ENCODE measurements around the gene ADAMTS15.

Gene ADAMTS15

DNA sequence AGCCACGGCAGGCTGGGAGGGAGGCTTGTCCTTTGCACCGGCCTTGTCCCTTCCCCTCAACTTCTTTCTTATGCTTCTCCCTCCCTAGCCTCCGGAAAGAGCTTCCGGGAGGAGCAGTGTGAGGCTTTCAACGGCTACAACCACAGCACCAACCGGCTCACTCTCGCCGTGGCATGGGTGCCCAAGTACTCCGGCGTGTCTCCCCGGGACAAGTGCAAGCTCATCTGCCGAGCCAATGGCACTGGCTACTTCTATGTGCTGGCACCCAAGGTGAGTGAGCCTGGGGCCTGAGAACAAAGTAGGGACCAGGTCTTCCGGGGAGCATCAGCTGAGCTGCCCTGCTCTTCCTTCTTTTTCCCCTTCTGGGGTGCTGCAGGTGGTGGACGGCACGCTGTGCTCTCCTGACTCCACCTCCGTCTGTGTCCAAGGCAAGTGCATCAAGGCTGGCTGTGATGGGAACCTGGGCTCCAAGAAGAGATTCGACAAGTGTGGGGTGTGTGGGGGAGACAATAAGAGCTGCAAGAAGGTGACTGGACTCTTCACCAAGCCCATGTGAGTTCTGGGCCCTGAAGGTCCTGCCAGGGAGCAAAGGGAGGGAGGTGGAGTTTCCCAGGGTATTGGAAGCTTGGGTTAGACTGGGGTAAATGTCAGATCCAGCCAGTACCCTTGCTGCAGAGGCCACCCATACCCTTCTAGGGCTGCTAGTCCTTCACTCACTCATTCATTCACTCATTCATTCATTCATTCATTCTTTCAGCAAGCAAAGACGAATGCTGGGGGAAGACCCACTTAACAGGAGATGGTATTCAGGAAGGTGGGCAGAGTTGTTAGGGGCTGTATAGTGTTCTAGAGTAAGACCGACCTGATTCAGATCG lies 22.6 kb downstream of the ADAMTS15 start:
- DNase-seq = no peak
- TF ChIP-seq POLR2A (IDR thresholded peaks at IDR 0.05; ENCODE audit: low read length) = no peak

DNA sequence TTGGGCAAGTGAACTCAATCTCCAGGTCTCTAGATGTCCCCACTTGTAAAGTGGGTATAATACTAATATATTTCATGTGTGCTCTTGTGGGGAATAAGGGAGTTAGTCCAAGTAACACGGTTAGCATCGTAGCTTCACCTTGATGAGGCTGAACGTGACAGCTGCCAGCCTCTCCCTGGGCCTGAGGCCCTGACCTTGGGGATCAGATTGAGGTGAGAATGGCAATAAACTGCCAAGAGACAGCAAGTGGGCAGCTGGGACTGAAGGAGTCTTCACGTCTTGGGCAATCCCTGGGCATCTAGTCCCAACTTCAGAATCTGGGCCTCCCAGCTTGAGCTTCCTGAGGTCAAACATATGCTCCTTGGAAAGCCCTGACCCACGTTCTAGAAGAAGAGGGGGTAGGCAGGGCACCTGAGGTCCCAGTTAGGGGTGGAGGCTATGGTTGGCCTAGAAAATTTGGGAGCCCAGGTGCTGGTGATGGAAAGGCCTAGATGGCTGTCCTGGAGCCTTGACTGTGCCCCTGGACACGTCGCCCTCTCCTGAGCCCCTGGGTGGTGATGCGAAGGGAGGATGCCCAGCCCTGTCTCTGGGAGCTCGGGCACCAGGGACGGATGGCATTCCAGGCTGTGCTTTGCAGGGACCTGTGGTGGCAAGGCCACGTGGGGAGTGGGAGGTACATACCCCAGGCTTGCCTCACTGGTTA lies 23.4 kb downstream of the ADAMTS15 start:
- no peak for TF ChIP-seq GATA1 (IDR thresholded peaks at IDR 0.05; ENCODE audit: low read depth, low read length)
- TF ChIP-seq POLR2A (IDR thresholded peaks at IDR 0.05; ENCODE audit: low read length) = no peak

DNA sequence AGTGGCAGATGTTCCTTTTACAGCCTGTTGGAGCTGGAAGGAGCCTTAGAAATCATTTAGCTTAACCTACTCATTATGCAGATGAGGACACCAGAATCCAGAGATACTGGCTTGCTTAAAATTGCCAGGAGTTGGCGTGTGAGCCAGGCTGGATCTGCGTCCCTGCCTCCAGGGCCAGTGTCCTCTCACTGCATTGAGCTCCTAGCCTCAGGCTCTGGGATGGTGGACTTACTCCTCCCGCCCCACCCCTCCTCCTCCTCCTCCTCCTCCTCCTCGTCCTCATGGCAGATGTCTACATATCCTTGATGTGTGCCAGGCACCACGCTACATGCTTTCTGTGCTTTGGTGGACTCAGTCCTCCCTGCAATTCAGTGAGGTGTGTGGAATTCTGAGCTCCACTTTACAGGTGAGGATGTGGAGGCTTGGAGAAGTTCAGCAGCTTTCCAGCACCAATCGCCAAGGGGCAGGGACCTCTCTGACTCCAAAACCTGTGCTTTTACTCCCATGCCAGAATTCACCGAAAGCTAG lies 24.1 kb downstream of the ADAMTS15 start:
- TF ChIP-seq POLR2A (IDR thresholded peaks at IDR 0.05; ENCODE audit: low read length) (no peak), GATA1 (IDR thresholded peaks at IDR 0.05; ENCODE audit: low read depth, low read length) (no peak)
- no peak for DNase-seq

More for the DNA sequence above, 23.4 kb downstream of the ADAMTS15 start:
- no peak for DNase-seq

DNA sequence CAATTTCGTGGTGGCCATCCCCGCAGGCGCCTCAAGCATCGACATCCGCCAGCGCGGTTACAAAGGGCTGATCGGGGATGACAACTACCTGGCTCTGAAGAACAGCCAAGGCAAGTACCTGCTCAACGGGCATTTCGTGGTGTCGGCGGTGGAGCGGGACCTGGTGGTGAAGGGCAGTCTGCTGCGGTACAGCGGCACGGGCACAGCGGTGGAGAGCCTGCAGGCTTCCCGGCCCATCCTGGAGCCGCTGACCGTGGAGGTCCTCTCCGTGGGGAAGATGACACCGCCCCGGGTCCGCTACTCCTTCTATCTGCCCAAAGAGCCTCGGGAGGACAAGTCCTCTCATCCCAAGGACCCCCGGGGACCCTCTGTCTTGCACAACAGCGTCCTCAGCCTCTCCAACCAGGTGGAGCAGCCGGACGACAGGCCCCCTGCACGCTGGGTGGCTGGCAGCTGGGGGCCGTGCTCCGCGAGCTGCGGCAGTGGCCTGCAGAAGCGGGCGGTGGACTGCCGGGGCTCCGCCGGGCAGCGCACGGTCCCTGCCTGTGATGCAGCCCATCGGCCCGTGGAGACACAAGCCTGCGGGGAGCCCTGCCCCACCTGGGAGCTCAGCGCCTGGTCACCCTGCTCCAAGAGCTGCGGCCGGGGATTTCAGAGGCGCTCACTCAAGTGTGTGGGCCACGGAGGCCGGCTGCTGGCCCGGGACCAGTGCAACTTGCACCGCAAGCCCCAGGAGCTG lies 24.8 kb downstream of the ADAMTS15 start:
- TF ChIP-seq GATA1 (IDR thresholded peaks at IDR 0.05; ENCODE audit: low read depth, low read length) (no peak), POLR2A (IDR thresholded peaks at IDR 0.05; ENCODE audit: low read length) (no peak)
- no peak for DNase-seq

DNA sequence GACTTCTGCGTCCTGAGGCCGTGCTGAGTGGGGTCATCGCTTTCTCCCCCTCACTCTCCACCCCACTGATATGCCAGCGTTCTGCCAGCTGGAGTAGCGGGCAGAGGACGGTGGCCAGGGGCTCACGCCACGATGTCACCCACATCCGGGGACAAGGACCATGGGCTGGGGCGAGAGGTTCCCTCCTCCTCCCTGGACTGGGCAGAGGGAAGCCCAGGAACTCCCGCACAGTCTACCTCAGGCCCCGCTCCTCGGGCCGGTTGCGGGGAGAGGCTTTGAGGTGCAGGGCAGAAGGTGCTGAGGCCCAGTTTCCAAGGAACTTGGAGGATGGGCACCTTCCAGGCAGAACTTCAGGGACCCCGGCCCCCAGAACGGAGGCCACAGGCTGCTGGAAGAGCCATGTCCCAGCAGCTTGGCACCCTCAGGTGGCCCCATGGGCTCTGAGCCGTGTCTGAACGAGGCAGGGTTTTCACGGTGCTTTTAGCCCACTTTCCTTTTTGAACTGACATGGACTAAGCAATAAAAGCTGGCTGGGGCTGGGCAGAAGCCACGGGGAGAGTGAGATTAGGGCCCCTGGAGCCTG lies 25.4 kb downstream of the ADAMTS15 start:
- TF ChIP-seq POLR2A (IDR thresholded peaks at IDR 0.05; ENCODE audit: low read length) (no peak), GATA1 (IDR thresholded peaks at IDR 0.05; ENCODE audit: low read depth, low read length) (no peak)
- DNase-seq = no peak

DNA sequence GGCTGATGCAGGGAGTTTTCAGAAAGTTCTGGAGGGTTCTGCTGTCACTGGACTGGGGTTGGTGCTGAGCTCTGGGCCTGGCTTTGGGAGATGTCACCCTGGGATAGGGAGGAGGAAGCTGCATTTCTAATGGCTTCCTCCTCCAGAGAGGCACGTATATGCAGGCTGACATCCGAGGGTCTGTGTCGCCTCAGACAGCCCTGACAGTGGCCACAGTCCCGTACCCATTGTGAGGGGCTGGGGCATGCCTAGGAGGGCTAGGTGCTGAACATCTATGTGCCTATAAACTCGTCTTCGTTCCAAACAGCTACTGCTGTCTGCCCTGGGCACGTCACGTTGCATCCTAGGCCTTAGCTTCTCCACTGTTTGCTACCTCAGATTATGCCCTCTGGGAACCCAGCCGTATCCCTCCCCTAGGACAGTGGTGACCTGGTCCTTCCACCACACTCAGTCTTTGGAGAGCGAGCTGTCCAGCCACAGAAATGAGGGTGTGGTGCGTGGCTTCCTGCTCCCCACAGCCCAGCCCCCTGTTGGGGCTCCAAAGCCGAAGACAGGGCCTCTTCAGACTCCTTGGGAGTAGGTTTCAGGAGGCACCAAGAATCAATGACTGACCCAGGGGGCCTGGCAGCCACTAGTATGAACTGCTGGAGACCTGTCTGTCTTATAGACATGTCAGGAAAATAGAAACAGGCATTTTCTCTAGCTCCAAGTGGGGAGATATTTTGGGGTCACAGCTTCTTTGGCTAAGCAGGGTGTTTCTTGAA lies 26.4 kb downstream of the ADAMTS15 start:
- TF ChIP-seq GATA1 (IDR thresholded peaks at IDR 0.05; ENCODE audit: low read depth, low read length) (no peak), POLR2A (IDR thresholded peaks at IDR 0.05; ENCODE audit: low read length) (no peak)
- DNase-seq = no peak

DNA sequence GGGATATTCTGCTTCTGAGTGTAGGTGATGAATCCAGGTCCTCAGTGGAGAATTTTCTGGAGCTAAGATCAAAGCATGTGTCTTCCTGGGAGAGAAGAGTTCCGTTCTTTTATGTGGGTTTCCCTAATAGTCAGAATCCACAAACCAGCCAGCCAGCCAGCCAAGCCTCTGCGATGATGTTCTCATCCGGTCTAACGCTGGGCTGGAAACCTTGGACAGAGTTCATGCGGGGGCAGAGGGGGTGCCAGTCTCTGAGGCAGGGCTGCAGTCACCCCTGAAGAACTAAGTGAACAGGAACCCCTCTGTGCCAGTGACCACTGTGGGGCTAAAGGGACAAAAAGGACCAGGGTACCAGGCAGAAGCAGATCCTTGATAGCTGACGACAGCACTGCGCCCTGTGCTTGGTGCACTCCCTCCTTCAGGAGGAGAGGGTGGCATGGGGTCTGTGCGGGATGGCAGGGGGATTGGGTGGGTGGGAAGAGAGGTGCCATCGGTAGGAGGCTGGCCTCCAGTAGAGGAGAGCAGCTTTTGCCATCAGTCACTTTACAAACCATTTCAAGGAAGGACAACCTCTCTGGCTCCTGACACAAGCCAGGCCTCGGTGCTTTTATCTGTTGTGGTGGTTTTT lies 27.1 kb downstream of the ADAMTS15 start:
- TF ChIP-seq POLR2A (IDR thresholded peaks at IDR 0.05; ENCODE audit: low read length) = no peak
- no peak for DNase-seq

DNA sequence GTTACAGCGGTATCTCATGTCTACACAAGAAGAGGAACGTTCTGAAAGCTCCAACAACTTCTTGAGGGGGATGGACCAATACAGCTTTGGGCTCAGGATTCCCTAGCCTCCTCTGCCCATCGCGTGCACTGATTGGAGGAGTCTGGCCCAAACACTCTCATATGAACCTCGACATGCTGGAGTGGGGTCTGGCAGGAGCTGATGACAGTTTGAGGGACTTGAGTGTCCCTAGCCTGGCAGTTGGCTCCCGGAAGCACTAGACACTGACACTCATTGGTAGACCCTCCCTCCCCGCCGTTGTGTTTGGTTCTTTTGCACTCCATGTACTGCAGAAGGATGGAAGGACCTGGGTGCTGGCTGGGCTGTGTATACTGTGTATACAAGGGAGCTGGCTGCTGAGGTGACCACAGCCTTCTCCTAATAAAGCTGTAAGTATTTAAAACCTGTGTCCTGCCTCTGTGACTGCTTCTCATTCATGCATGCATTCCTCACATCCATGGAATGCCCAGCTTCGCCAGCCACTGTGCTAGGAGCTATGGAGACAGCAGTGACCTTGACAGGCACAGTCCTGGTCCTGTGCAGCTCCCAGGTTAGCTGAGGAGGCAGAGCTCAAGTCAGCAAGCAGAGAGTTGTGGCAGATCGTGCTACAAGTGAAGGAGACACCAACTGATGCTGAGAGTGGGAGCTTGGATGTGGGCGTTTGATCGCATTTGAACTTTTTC lies 27.9 kb downstream of the ADAMTS15 start:
- no peak for DNase-seq
- TF ChIP-seq GATA1 (IDR thresholded peaks at IDR 0.05; ENCODE audit: low read depth, low read length) (no peak), POLR2A (IDR thresholded peaks at IDR 0.05; ENCODE audit: low read length) (no peak)

DNA sequence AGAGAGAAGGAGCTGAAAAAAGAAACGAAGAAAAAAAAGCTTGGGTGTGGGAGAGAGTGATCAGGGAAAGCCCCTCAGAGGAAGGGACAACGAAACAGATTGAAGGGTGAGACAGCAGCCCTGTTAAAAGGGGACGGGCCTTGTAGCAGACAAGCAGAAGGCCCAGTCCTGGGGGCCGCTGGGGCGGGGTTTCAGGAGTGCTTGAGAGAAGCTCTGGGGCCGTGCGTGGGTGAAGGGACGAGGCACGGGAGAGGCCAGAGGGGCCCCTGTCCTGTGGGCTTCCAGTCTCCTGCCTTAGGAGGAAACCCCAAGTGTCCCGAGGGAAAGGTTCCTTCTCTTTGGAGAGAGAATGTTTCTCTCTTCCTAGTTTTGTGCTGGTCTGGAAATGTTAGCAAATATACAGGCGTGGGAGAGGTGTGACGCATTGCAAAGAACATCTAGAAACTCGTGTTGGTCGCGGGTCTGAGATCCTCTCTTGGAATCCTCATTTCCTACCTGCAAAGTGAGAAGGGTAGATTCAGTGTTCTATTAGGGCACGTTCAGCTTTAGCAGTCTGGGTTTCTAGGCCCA lies 28.6 kb downstream of the ADAMTS15 start:
- no peak for TF ChIP-seq POLR2A (IDR thresholded peaks at IDR 0.05; ENCODE audit: low read length)
- TF ChIP-seq GATA1 (IDR thresholded peaks at IDR 0.05; ENCODE audit: low read depth, low read length) = no peak
- DNase-seq = no peak

DNA sequence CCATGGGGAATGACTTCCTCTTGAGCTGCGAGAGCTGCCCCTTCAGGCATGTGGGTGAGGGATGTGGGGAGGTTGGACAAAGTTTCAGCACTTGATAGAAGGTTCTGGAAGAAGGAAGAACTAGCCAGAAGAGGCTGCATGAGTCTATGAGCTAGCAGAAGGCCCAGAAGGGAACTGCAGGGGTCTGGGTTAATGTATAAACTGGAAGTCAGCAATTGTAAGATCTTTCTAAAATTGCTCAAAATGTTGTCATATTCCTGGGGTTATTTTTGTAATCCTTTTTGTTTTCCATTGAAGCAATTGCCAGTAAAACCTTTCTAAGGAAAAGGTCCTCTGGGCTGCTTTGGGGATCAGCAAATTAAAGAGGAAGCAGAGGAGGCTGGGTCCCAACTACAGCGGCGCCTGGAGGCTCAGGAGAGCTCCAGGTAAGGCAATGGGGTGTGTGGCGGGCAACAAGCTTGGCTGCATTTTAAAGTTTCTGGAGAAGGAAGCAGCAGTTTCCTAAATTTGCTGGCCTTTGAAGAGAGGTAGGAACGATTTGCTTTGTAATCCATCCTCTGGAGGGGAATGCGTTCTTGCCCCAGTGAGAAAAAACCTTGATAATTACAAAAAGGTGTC lies 29.2 kb downstream of the ADAMTS15 start:
- TF ChIP-seq GATA1 (IDR thresholded peaks at IDR 0.05; ENCODE audit: low read depth, low read length) (no peak), POLR2A (IDR thresholded peaks at IDR 0.05; ENCODE audit: low read length) (no peak)
- no peak for DNase-seq

DNA sequence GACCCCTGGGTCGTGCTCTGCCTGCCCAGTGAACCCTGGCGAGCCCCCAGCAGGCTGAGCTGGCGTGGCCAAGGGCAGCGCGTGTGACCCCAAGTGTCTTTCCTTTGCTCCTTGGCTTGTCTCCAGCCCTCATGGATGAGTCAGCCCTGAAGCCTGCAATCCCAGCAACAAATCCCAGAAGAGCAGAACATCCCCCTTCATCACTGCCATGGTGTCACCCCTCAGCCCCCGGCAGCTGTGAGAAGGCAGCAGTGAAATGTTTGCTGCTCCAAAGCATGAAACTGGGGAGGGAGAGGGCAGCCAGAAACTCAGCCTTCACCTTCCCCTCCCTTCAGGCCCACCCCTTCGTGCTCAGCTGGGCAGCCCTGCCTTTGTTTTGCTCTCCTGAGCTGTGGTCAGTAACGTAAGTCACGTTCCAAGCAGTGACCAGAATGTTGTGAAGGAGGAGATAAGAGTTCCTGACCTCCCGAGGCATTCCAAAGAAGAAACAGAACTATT lies 29.8 kb downstream of the ADAMTS15 start:
- DNase-seq = no peak
- TF ChIP-seq POLR2A (IDR thresholded peaks at IDR 0.05; ENCODE audit: low read length) (no peak), GATA1 (IDR thresholded peaks at IDR 0.05; ENCODE audit: low read depth, low read length) (no peak)
